Cerebellar nuclear complex (tissue), 1 donor: ENCODE measurements around the gene BRD7.

Source experiments
- DNase-seq, 2 experiments: peaks; one replicate each; lab custom pipeline; 2025; lab: John Stamatoyannopoulos, UW

Gene BRD7

DNA sequence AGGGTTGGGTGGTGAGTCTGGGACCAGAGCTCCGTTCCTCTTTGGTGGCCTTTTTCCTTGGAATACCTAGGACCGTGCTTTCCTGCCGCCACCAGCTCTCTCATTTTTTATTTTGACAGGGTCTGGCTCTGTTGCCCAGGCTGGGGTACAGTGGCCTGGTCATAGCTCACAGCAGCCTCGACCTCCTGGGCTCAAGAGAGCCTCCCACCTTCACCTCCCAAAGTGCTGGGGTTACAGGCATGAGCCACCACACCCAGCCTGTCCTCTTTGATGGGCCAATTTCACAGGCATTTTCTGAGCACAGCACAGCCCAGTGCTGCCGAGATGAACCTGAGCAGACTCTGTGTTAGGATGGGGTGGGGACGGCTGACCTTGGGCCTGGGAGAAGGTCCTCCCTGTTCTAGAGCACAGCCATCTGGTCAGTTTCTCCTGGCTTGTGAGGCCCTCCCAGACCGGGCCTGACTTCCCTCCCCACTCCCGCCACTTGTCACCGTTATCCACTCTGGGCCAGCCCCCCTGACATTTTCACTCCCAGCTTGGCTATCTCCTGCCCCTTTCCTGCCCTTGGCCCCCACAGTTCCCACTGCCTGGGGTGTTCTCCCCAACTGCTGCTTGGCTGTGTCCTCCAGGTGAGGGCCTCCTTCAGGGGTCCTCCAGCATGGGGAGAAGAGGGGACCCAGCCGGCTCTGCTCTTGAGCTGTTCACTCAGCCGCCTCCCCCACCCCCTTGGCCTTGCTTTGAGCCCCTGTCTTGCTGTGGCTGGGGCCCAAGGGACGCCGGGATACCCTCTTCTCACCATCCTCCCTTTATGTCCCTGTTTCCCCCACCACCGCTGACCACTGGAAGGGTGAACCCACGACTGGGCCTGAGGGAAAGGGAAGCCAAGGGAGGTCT, 97.4 kb downstream of the BRD7 start:
- no peak for DNase-seq

DNA sequence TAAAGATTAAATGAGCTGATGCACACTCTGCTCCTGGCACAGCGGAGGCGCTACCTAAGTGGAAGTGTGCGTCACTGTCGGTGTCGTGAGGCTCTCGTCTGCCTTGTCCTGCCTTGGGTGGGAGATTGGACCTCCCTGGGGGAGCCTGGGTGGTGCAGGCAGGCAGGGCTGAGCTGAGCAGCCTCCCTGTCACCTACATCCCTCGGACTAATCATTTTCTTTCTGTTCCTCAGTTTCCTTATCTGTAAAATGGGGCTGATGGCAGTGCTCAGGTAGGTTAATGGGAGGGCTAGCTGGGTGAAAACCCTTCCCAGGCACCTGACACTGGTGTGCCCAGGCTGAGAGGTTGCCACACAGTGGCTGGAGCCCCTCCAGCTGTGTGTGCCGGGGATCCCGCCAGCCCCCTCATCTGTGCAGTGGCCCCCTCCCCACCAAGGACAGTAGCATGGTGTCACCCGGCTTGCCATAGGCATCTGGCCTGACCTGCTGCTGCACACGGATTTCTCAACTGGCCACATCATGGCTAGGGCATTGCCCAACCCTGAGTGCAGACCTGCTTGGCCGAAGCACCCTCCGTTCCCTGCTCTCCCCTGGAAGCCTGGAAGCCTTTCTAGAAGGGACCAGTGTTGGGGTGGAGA, 98.2 kb downstream of the BRD7 start:
- DNase-seq: no peak

DNA sequence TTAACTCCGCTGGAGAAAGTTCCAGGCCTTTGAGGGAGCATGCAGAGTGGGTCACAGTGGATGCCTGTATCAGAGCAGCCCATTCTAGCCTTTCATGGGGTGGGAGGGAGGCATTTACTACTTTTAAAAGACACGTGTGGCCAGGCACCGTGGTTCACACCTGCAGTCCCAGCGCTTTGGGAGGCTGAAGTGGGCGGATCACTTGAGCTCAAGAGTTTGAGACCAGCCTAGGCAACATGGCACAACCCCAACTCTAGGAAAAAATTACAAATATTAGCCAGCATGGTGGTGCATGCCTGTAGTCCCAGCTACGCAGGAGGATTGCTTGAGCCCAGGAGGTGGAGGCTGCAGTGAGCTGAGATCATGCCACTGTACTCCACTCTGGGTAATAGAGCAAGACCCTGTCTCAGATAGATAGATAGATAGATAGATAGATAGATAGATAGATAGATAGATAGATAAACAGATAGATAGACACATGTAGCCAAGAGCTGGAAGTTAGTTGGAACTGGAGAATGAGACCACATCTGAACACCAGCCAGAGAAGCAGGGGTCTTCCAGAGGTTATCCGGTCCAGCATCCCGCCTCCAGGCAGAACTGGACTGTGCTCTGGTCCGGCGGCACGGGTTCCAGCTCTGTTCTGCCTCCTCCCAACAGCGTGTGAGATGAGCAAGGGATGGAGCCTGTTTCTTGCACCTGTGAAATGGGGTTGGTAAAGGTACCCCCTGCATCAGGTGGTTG, 98.8 kb downstream of the BRD7 start:
- no peak for DNase-seq

DNA sequence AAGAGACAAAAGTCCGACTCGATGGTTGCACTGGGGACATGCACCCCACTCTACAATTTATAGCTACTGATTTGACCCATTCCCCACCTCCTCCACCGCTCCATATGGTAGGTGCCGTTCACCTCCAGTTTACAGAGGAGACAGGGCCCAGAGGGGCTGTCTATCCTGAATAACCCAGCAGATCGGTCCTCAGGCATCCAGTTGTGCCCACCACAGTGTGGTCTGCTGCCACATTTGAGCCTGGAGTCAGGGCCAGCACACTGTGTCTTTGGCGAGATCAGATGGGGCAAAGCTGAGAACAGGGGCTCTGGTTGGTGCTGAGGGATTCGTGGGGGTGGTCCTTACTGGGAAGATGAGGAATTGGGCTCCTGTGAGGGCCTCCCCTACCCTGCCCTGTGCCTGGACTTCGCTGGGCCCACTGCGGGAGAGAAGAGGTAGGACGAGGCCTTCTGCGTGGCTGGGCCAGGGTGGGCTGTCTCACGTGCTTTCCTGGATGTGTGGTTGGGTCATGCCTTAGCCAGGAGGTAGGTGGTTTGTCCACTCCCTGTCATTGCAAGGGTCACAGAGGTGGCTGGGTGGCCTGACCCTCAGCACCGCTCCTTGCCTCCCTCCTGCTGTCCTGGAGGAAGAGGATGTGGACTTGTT, 99.6 kb downstream of the BRD7 start:
- no peak for DNase-seq

DNA sequence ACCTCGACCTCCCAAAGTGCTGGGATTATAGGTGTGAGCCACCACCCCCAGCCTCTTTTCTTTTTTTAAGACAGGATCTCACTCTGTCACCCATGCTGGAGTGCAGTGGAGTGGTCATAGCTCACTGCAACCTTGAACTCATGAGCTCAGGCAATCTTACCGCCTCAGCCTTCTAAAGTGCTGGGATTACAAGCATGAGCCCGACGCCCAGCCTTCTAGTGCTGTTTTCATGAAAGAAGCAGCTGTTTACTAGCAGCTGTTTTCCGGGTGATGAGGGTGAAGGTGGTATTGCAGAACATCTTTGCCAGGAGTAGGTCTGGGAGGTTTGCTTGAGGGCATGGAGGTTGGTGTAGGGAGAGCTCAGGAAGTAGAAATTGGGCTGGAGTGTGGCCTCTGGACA, 100.4 kb downstream of the BRD7 start:
- no peak for DNase-seq

DNA sequence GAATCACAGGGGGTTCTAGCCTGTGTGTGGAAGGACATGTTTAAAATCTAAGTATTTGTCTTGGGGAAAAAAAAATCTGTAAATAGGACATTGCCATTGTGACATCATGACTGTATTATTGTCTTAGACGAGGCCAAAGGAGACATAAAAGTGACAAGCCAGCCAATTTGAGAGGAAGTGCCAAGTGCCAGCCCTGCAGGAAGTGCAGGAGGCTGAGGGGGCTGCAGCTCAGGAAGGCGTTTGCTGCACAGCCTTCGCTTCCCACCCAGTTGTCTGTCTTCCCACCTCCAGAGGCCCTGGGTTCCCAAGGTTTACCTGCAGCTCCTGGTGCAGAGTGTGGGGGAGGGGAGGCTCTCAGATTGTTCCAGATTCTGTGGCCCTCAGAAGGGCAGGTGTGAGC, 101.1 kb downstream of the BRD7 start:
- DNase-seq: no peak

DNA sequence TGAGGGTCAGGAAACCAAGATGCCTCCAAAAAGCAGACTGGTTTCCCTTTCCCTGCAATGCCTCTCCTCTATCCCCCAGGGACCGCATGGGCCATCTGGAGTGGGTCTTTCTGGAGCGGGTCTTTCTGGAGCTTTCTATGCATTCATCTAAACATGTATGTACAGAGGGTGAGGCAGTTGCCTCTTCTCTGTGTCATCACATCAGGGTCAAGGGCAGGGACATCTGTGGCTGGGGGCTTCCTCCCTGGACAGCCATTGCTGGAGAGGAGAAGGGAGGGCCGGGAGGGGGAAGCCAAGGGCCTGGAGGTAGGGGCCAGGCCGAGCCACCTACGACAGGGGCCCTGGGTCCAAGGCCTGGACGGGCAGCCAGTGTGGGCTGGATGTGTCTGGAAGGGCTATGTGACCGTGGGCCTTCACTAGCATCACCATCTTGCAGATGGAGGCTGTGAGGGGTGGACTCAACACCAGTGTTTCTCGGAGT, 101.6 kb downstream of the BRD7 start:
- DNase-seq: no peak

DNA sequence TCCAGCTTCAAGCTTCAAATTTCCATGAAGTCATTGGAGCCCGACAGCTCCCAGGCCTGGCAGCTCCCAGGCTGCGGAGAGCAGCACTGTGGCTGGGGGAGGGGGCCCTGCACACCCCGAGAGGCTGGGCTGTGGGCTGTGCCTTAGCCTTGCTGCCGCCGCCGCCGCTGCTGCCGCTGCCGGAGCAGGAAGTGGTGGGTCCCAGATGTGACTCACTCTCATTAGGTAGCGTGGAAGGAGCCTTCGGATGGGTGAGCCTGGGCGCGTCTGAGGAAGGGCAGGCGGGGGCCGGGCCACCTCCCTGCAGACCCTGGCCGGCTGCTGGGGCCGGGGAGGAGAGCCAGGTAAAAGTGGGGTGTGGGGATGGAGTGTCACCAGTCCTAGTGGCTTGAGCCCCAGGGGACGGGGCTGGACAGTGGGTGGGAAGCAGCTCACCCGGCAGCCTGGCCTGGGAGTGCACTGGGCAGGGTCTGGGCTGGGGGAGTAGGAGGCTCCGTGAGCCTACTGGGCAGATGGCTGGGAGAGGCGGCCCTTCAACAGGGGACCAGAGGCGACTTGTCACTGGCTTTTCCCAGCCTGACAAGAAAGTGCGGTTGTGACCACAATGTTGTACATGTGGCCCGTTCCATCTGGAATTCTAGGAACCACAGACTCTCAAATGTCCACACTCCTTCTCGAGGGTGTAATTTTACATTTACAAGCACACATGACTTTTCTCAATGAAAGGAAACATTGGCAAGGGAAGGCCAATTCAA, 102.3 kb downstream of the BRD7 start, which contains the start of gene ADCY7:
Gene ADCY7, plus strand, starts transcription at position 215 of the 755 bp plus-strand sequence. CDS start 21,629 bp downstream, outside the sequence.
- DNase-seq: no peak
